ENCODE data around the gene CMSS1.
A peak's percentile ranks its signal among the peaks of the same experiment; 100 is the strongest.

The CMSS1 gene

GRCh38 chr3:100207886-100208285 lies 390.2 kb downstream of the CMSS1 start:
- Histone ChIP-seq H3K27ac (ENCODE audit: low read depth, low read length) (no peak overlapping the region), H3K4me3 (ENCODE audit: low read depth, low read length) (no peak overlapping the region), H3K79me2 (ENCODE audit: control insufficient read depth, insufficient read depth, low read length, unreplicated experiment) (no peaks in the 10 kb centered on the region), H3K4me1 (ENCODE audit: control insufficient read depth, insufficient read depth, low read length, unreplicated experiment) (peaks cover 14% of the 10 kb centered on the region), H3K27me3 (ENCODE audit: insufficient read depth, low read length) (no peaks in the 10 kb centered on the region), H2AFZ (ENCODE audit: low read length, unreplicated experiment) (no peak overlapping the region), H3K36me3 (ENCODE audit: insufficient read depth, low read length) (no peaks in the 10 kb centered on the region)

GRCh38 chr3:100209169-100209568 lies 391.5 kb downstream of the CMSS1 start:
- no peak overlapping the region for H2AFZ ChIP-seq (ENCODE audit: low read length, unreplicated experiment)
- H3K27me3 ChIP-seq (ENCODE audit: insufficient read depth, low read length): no peaks in the 10 kb centered on the region
- no peaks in the 10 kb centered on the region for H3K36me3 ChIP-seq (ENCODE audit: insufficient read depth, low read length)
- H3K79me2 ChIP-seq (ENCODE audit: control insufficient read depth, insufficient read depth, low read length, unreplicated experiment): no peaks in the 10 kb centered on the region
- no peak overlapping the region for H3K4me3 ChIP-seq (ENCODE audit: low read depth, low read length)
- H3K27ac ChIP-seq (ENCODE audit: low read depth, low read length): no peak overlapping the region
- H3K4me1 ChIP-seq (ENCODE audit: control insufficient read depth, insufficient read depth, low read length, unreplicated experiment): peaks cover 18% of the 10 kb centered on the region

GRCh38 chr3:100209948-100210771 lies 392.5 kb downstream of the CMSS1 start:
- Histone ChIP-seq H3K79me2 (ENCODE audit: control insufficient read depth, insufficient read depth, low read length, unreplicated experiment) (no peaks in the 10 kb centered on the region), H3K27ac (ENCODE audit: low read depth, low read length) (no peak overlapping the region), H2AFZ (ENCODE audit: low read length, unreplicated experiment) (peak overlapping the region; percentile 44), H3K36me3 (ENCODE audit: insufficient read depth, low read length) (no peaks in the 10 kb centered on the region), H3K4me1 (ENCODE audit: control insufficient read depth, insufficient read depth, low read length, unreplicated experiment) (peaks cover 18% of the 10 kb centered on the region), H3K27me3 (ENCODE audit: insufficient read depth, low read length) (no peaks in the 10 kb centered on the region), H3K4me3 (ENCODE audit: low read depth, low read length) (peak overlapping the region; percentile 56)

GRCh38 chr3:100210772-100211135 lies 393.1 kb downstream of the CMSS1 start:
- H3K36me3 ChIP-seq (ENCODE audit: insufficient read depth, low read length): no peaks in the 10 kb centered on the region
- no peak overlapping the region for H3K4me3 ChIP-seq (ENCODE audit: low read depth, low read length)
- H3K4me1 ChIP-seq (ENCODE audit: control insufficient read depth, insufficient read depth, low read length, unreplicated experiment): peaks cover 18% of the 10 kb centered on the region
- no peaks in the 10 kb centered on the region for H3K27me3 ChIP-seq (ENCODE audit: insufficient read depth, low read length)
- H2AFZ ChIP-seq (ENCODE audit: low read length, unreplicated experiment): peak overlapping the region; percentile 44
- H3K79me2 ChIP-seq (ENCODE audit: control insufficient read depth, insufficient read depth, low read length, unreplicated experiment): no peaks in the 10 kb centered on the region
- no peak overlapping the region for H3K27ac ChIP-seq (ENCODE audit: low read depth, low read length)

GRCh38 chr3:100213891-100214573 lies 396.4 kb downstream of the CMSS1 start:
- Histone ChIP-seq H3K36me3 (ENCODE audit: insufficient read depth, low read length) (no peaks in the 10 kb centered on the region), H3K4me1 (ENCODE audit: control insufficient read depth, insufficient read depth, low read length, unreplicated experiment) (peaks cover 18% of the 10 kb centered on the region), H3K4me3 (ENCODE audit: low read depth, low read length) (no peak overlapping the region), H2AFZ (ENCODE audit: low read length, unreplicated experiment) (no peak overlapping the region), H3K27me3 (ENCODE audit: insufficient read depth, low read length) (no peaks in the 10 kb centered on the region), H3K27ac (ENCODE audit: low read depth, low read length) (no peak overlapping the region), H3K79me2 (ENCODE audit: control insufficient read depth, insufficient read depth, low read length, unreplicated experiment) (no peaks in the 10 kb centered on the region)

- no peak overlapping the region for H3K27ac ChIP-seq (ENCODE audit: low read depth, low read length)
- H3K79me2 ChIP-seq (ENCODE audit: control insufficient read depth, insufficient read depth, low read length, unreplicated experiment): no peaks in the 10 kb centered on the region
- H3K4me1 ChIP-seq (ENCODE audit: control insufficient read depth, insufficient read depth, low read length, unreplicated experiment): peaks cover 18% of the 10 kb centered on the region
- H3K4me3 ChIP-seq (ENCODE audit: low read depth, low read length): no peak overlapping the region
- no peaks in the 10 kb centered on the region for H3K27me3 ChIP-seq (ENCODE audit: insufficient read depth, low read length)
- no peak overlapping the region for H2AFZ ChIP-seq (ENCODE audit: low read length, unreplicated experiment)
- H3K36me3 ChIP-seq (ENCODE audit: insufficient read depth, low read length): no peaks in the 10 kb centered on the region
Observed at GRCh38 chr3:100214574-100214964, 396.9 kb downstream of the CMSS1 start.

- H3K4me3 ChIP-seq (ENCODE audit: low read depth, low read length): no peak overlapping the region
Observed at GRCh38 chr3:100216713-100217112, 399.1 kb downstream of the CMSS1 start.

GRCh38 chr3:100221159-100221558 lies 403.5 kb downstream of the CMSS1 start:
- no peak overlapping the region for H3K27ac ChIP-seq (ENCODE audit: low read depth, low read length)
- no peak overlapping the region for H2AFZ ChIP-seq (ENCODE audit: low read length, unreplicated experiment)
- H3K4me1 ChIP-seq (ENCODE audit: control insufficient read depth, insufficient read depth, low read length, unreplicated experiment): no peaks in the 10 kb centered on the region
- no peaks in the 10 kb centered on the region for H3K27me3 ChIP-seq (ENCODE audit: insufficient read depth, low read length)
- no peaks in the 10 kb centered on the region for H3K79me2 ChIP-seq (ENCODE audit: control insufficient read depth, insufficient read depth, low read length, unreplicated experiment)
- H3K36me3 ChIP-seq (ENCODE audit: insufficient read depth, low read length): peaks cover 4% of the 10 kb centered on the region; the same call in 1 of the 2 replicates
- H3K4me3 ChIP-seq (ENCODE audit: low read depth, low read length): no peak overlapping the region

More at GRCh38 chr3:100216713-100217112, 399.1 kb downstream of the CMSS1 start:
- peaks cover 4% of the 10 kb centered on the region for H3K4me1 ChIP-seq (ENCODE audit: control insufficient read depth, insufficient read depth, low read length, unreplicated experiment)
- H3K36me3 ChIP-seq (ENCODE audit: insufficient read depth, low read length): peaks cover 4% of the 10 kb centered on the region; the same call in 1 of the 2 replicates
- H3K79me2 ChIP-seq (ENCODE audit: control insufficient read depth, insufficient read depth, low read length, unreplicated experiment): no peaks in the 10 kb centered on the region
- H3K27me3 ChIP-seq (ENCODE audit: insufficient read depth, low read length): no peaks in the 10 kb centered on the region
- no peak overlapping the region for H3K27ac ChIP-seq (ENCODE audit: low read depth, low read length)
- no peak overlapping the region for H2AFZ ChIP-seq (ENCODE audit: low read length, unreplicated experiment)

GRCh38 chr3:100225193-100225592 lies 407.5 kb downstream of the CMSS1 start:
- H3K27ac ChIP-seq (ENCODE audit: low read depth, low read length): no peak overlapping the region
- H2AFZ ChIP-seq (ENCODE audit: low read length, unreplicated experiment): no peak overlapping the region
- H3K4me1 ChIP-seq (ENCODE audit: control insufficient read depth, insufficient read depth, low read length, unreplicated experiment): no peaks in the 10 kb centered on the region
- H3K4me3 ChIP-seq (ENCODE audit: low read depth, low read length): no peak overlapping the region
- no peaks in the 10 kb centered on the region for H3K79me2 ChIP-seq (ENCODE audit: control insufficient read depth, insufficient read depth, low read length, unreplicated experiment)
- peaks cover 4% of the 10 kb centered on the region; the same call in 1 of the 2 replicates for H3K36me3 ChIP-seq (ENCODE audit: insufficient read depth, low read length)
- no peaks in the 10 kb centered on the region for H3K27me3 ChIP-seq (ENCODE audit: insufficient read depth, low read length)

- H3K4me3 ChIP-seq (ENCODE audit: low read depth, low read length): no peak overlapping the region
- H3K27me3 ChIP-seq (ENCODE audit: insufficient read depth, low read length): no peaks in the 10 kb centered on the region
- peaks cover under 1% of the 10 kb centered on the region; the same call in 1 of the 2 replicates for H3K36me3 ChIP-seq (ENCODE audit: insufficient read depth, low read length)
- no peak overlapping the region for H3K27ac ChIP-seq (ENCODE audit: low read depth, low read length)
- no peak overlapping the region for H2AFZ ChIP-seq (ENCODE audit: low read length, unreplicated experiment)
- no peaks in the 10 kb centered on the region for H3K4me1 ChIP-seq (ENCODE audit: control insufficient read depth, insufficient read depth, low read length, unreplicated experiment)
- no peaks in the 10 kb centered on the region for H3K79me2 ChIP-seq (ENCODE audit: control insufficient read depth, insufficient read depth, low read length, unreplicated experiment)
Observed at GRCh38 chr3:100225883-100226282, 408.2 kb downstream of the CMSS1 start.

Data from ACC112 (cell line).